ENCODE results near the gene COL20A1.

- TF ChIP-seq CTCF (IDR thresholded peaks at IDR 0.05) (no peak), POLR2A (IDR thresholded peaks at IDR 0.05) (no peak), POLR2AphosphoS5 (IDR thresholded peaks at IDR 0.05) (no peak)
These were observed 5.8 kb downstream of the COL20A1 start for GRCh38 chr20:63298731-63299312.

Data from stomach (tissue), 4 donors.